Upper lobe of left lung (tissue), 6 donors: ENCODE data around the gene PTGER4. TPM values are rescaled to one million over a fixed set of nuclear protein-coding genes. Genes with fewer than 3 reads are reported as not detected.
"Not testable (repeated sequence)": the region's sequence is repeated elsewhere in the genome, so short reads cannot be mapped to it uniquely, and the experiment has no call there.

ENCODE experiments used
- ATAC-seq, 2 donors: fragments of 200-7000 bp; cut with Tn5 transposase; one replicate each; pipeline ENCODE4 v1.9.1; 2022; ENCODE audit warnings: mild to moderate bottlenecking in 2 of 2, moderate library complexity in 2 of 2; ENCODE audit not compliant: low FRiP score in 2 of 2
- DNase-seq, 2 donors: peaks; one replicate each; pipeline ENCODE4 v3.0.0-alpha.2; 2019 to 2020
- H3K27ac ChIP-seq, 4 donors: fragments of 200-600 bp; sonication (generic); one replicate each; pipeline ENCODE4 v1.5.1; 2016 to 2019
- H3K27me3 ChIP-seq, 4 donors: fragments of 200-600 bp; sonication (generic); one replicate each; pipeline ENCODE4 v1.5.1; 2017 to 2019
- H3K36me3 ChIP-seq, 4 donors: fragments of 200-600 bp; sonication (generic); one replicate each; pipeline ENCODE4 v1.5.1; 2016 to 2019
- H3K4me1 ChIP-seq, 4 donors: fragments of 200-600 bp; sonication (generic); one replicate each; pipeline ENCODE4 v1.5.1; 2018 to 2019
- H3K4me3 ChIP-seq, 4 donors: fragments of 200-600 bp; sonication (generic); one replicate each; pipeline ENCODE4 v1.5.1; 2017 to 2019; ENCODE audit warnings: mild to moderate bottlenecking in 2 of 4, moderate library complexity in 1 of 4
- H3K9me3 ChIP-seq, 4 donors: fragments of 200-600 bp; sonication (generic); one replicate each; pipeline ENCODE4 v1.5.1; 2018 to 2019
- CTCF ChIP-seq, 6 experiments: fragments of 450-650 bp in 4 of 6; fragments of 200-600 bp in 2 of 6; sonication (generic) in 2 of 6; IDR thresholded peaks; one replicate each; pipeline ENCODE4 v1.5.1; 2016 to 2019; ENCODE audit warnings: antibody characterized with exemption in 6 of 6
- EP300 ChIP-seq, 4 donors: sonication (generic); formaldehyde crosslinking; IDR thresholded peaks; one replicate each; pipeline ENCODE4 v1.5.1; 2017; ENCODE audit warnings: antibody characterized with exemption in 4 of 4, control low read depth in 2 of 4
- POLR2A ChIP-seq, 4 donors: fragments of 450-650 bp; IDR thresholded peaks; one replicate each; pipeline ENCODE4 v1.5.1; 2016 to 2017; ENCODE audit warnings: antibody characterized with exemption in 4 of 4, mild to moderate bottlenecking in 2 of 4
- POLR2AphosphoS5 ChIP-seq, 2 donors: sonication (generic); formaldehyde crosslinking; IDR thresholded peaks; one replicate each; pipeline ENCODE4 v1.5.1; 2017; ENCODE audit warnings: antibody characterized with exemption in 2 of 2
- WGBS, 2 donors: methylation state at CpG; one replicate each; pipeline ENCODE4 v1.1.5; 2017 to 2018; 5-methylcytosine and 5-hydroxymethylcytosine counted together
- total RNA-seq, 6 donors: library from RNA; depleted of rRNA in 4 of 6; stranded (reverse); fragments of >200 nt in 4 of 6; gene quantifications; one replicate each; pipeline versions ENCODE4 v1.1.0 to v1.2.1, GENCODE V29; 2016 to 2021
- donor health status: DM: no; HTN: no; CAD: no; lungs with moderate emphysema.
- donor health status: DM: no; HTN: yes; CAD: no; lungs with severe emphysema.

The PTGER4 gene
- 10 to 100 TPM; 33.9 to 64.1 (median 45.8) TPM for total RNA-seq

DNA sequence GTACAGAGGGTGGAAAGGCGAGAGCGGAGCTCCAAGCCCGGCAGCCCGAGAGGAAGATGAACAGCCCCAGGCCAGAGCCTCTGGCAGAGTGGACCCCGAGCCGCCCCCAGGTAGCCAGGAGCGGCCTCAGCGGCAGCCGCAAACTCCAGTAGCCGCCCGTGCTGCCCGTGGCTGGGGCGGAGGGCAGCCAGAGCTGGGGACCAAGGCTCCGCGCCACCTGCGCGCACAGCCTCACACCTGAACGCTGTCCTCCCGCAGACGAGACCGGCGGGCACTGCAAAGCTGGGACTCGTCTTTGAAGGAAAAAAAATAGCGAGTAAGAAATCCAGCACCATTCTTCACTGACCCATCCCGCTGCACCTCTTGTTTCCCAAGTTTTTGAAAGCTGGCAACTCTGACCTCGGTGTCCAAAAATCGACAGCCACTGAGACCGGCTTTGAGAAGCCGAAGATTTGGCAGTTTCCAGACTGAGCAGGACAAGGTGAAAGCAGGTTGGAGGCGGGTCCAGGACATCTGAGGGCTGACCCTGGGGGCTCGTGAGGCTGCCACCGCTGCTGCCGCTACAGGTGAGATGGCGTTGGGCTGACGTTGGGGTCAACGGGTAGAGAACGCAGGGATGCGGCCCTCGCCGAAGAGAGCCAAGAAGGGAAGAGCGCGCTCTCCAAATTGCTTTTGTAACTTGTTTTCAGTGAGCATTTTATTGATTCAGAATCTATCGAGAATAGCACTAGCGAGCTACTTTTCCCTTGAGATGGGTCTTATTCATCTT, at the start of gene PTGER4:
Gene PTGER4, plus strand, starts transcription at position 3 of the 769 bp plus-strand sequence. CDS start 1,079 bp downstream, outside the sequence.
- H3K36me3 ChIP-seq, result no peaks in the 10 kb centered on the region
- peaks cover 0 to 9% (median under 1%) of the 10 kb centered on the region in 4 donors for H3K27me3 ChIP-seq
- H3K4me1 ChIP-seq, result peaks cover 16 to 55% (median 26%) of the 10 kb centered on the region in 4 donors
- peak in 1 of 6 experiments; percentile 34 for TF ChIP-seq CTCF (IDR thresholded peaks at IDR 0.05)
- peak in 1 of 2 donors; percentile 93 for TF ChIP-seq POLR2AphosphoS5 (IDR thresholded peaks at IDR 0.05)
- TF ChIP-seq EP300 (IDR thresholded peaks at IDR 0.05), result no peak
- peak in 3 of 4 donors; percentile 70 to 97 (median 95) for TF ChIP-seq POLR2A (IDR thresholded peaks at IDR 0.05)
- ATAC-seq (no peak), DNase-seq (peak; percentile 26 to 62)
- WGBS, 2 donors, result 2 to 3% methylated on average over 14 to 44 of the region's 44 CpGs
- peak within 1 kb of the TSS; percentile 12 to 81 (median 74) for H3K4me3 ChIP-seq
- no peaks in the 10 kb centered on the region for H3K9me3 ChIP-seq
- peak within 1 kb of the TSS; percentile 82 to 95 (median 89) for H3K27ac ChIP-seq

GRCh38 chr5:40630126-40630525, 49.6 kb upstream of the PTGER4 start:
- Histone ChIP-seq H3K27me3 (no peaks in the 10 kb centered on the region), H3K9me3 (no peaks in the 10 kb centered on the region), H3K36me3 (no peaks in the 10 kb centered on the region), H3K4me3 (no peak overlapping the region), H3K27ac (no peak overlapping the region), H3K4me1 (no peaks in the 10 kb centered on the region)
- ATAC-seq (no peak), DNase-seq (no peak)
- TF ChIP-seq EP300 (IDR thresholded peaks at IDR 0.05) (no peak), POLR2AphosphoS5 (IDR thresholded peaks at IDR 0.05) (no peak), CTCF (IDR thresholded peaks at IDR 0.05) (no peak), POLR2A (IDR thresholded peaks at IDR 0.05) (no peak)

GRCh38 chr5:40631236-40631635, 48.5 kb upstream of the PTGER4 start:
- H3K36me3 ChIP-seq, result no peaks in the 10 kb centered on the region
- ATAC-seq (no peak), DNase-seq (no peak)
- no peaks in the 10 kb centered on the region for H3K4me1 ChIP-seq
- TF ChIP-seq POLR2A (IDR thresholded peaks at IDR 0.05) (no peak), POLR2AphosphoS5 (IDR thresholded peaks at IDR 0.05) (no peak), EP300 (IDR thresholded peaks at IDR 0.05) (no peak), CTCF (IDR thresholded peaks at IDR 0.05) (no peak)
- no peak overlapping the region for H3K4me3 ChIP-seq
- H3K9me3 ChIP-seq, result peaks cover 0 to under 1% (median 0%) of the 10 kb centered on the region in 4 donors
- H3K27ac ChIP-seq, result no peak overlapping the region
- H3K27me3 ChIP-seq, result no peaks in the 10 kb centered on the region
- 85 to 90% methylated on average over 7 of the region's 7 CpGs for WGBS, 2 donors

- ATAC-seq (no peak), DNase-seq (no peak)
- no peak overlapping the region for H3K27ac ChIP-seq
- no peaks in the 10 kb centered on the region for H3K27me3 ChIP-seq
- no peak overlapping the region for H3K4me3 ChIP-seq
- H3K9me3 ChIP-seq, result peaks cover 0 to 9% (median 2%) of the 10 kb centered on the region in 4 donors
- no peak for TF ChIP-seq EP300 (IDR thresholded peaks at IDR 0.05)
- TF ChIP-seq POLR2AphosphoS5 (IDR thresholded peaks at IDR 0.05), result no peak
- no peaks in the 10 kb centered on the region for H3K36me3 ChIP-seq
- no peaks in the 10 kb centered on the region for H3K4me1 ChIP-seq
- 87 to 97% methylated on average over 2 to 3 of the region's 3 CpGs for WGBS, 2 donors
Observed at GRCh38 chr5:40634154-40634553, 45.6 kb upstream of the PTGER4 start.

DNA sequence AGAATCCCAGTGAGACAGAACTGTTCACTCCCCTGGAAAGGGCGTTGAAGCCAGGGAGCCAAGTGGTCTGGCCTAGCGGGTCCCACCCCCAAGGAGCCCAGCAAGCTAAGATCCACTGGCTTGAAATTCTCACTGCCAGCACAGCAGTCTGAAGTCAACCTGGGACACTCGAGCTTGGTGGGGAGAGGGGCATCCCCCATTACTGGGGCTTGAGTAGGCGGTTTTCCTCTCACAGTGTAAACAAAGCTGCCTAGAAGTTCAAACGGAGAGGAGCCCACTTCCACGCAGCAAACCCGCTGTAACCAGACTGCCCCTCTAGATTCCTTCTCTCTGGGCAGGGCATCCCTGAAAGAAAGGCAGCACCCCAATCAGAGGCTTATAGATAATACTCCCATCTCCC, 45.1 kb upstream of the PTGER4 start:
- Histone ChIP-seq H3K27ac (no peak overlapping the region), H3K4me1 (no peaks in the 10 kb centered on the region), H3K27me3 (no peaks in the 10 kb centered on the region), H3K4me3 (no peak overlapping the region), H3K36me3 (no peaks in the 10 kb centered on the region), H3K9me3 (peaks cover 0 to 9% (median 2%) of the 10 kb centered on the region in 4 donors)
- WGBS, 2 donors, result 67 to 80% methylated on average over 1 to 7 of the region's 7 CpGs
- TF ChIP-seq POLR2AphosphoS5 (IDR thresholded peaks at IDR 0.05) (no peak), POLR2A (IDR thresholded peaks at IDR 0.05) (no peak), CTCF (IDR thresholded peaks at IDR 0.05) (no peak), EP300 (IDR thresholded peaks at IDR 0.05) (no peak)
- ATAC-seq (no peak), DNase-seq (no peak)

DNA sequence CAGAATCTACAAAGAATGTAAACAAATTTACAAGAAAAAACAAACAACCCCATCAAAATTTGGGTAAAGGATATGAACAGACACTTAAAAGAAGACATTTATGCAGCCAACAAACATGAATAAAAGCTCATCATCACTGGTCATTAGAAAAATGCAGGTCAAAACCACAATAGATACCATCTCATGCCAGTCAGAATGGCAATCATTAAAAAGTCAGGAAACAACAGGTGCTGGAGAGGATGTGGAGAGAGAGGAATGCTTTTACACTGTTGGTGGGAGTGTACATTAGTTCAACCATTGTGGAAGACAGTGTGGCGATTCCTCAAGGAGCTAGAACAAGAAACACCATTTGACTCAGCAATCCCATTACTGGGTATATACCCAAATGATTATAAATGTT, 40.2 kb upstream of the PTGER4 start:
- not testable (repeated sequence) for ATAC-seq, H3K4me1 ChIP-seq, H3K36me3 ChIP-seq, H3K4me3 ChIP-seq, H3K27ac ChIP-seq, H3K27me3 ChIP-seq, DNase-seq, H3K9me3 ChIP-seq
- 88 to 100% methylated on average over 1 of the region's 1 CpG for WGBS, 2 donors
